ENCODE data around the gene DUSP1.

DNA sequence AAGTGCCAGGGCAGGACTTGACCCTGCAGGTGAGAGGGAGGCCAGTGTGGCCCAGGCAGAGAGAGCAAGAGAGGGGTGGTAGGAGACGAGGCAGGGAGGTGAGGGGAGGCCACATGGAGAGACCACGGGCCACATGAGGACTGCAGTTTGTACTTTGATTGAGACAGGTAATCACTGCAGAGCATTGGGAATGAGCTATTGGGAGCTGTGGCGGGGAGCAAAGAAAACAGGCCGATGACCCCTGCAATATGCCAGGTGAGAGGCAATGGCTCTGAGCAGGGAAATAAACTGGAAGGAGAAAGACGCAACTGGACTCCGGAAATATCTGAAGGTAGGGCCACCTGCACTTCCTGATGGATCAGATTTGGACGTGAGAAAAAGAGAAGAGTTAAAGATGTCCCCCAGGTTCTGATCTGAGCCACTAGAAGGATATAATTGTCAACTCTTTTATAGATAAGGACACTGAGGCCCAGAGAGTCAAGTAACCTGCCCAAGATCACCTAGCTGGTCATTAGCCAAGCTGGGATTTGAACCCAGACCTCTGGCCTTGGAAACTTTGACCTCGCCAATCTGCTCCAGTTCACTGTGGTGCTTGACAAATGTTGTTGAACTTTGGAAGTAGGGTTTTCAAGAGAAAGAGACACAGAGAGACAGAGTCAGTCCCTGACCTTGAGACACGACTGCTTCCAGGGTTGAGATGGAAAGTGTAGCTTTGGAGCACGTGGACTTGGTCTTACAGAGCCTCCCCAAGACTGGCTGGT is 42.3 kb downstream of the DUSP1 start:
- TF ChIP-seq ISL1 (CRISPR knock-in tag; IDR thresholded peaks at IDR 0.05) = no peak
- TF ChIP-seq ZC3H10 (CRISPR knock-in tag; IDR thresholded peaks at IDR 0.05) = no peak
- TF ChIP-seq PPARA (CRISPR knock-in tag; IDR thresholded peaks at IDR 0.05; ENCODE audit: borderline replicate concordance) = no peak
- TF ChIP-seq, protein P1, sequence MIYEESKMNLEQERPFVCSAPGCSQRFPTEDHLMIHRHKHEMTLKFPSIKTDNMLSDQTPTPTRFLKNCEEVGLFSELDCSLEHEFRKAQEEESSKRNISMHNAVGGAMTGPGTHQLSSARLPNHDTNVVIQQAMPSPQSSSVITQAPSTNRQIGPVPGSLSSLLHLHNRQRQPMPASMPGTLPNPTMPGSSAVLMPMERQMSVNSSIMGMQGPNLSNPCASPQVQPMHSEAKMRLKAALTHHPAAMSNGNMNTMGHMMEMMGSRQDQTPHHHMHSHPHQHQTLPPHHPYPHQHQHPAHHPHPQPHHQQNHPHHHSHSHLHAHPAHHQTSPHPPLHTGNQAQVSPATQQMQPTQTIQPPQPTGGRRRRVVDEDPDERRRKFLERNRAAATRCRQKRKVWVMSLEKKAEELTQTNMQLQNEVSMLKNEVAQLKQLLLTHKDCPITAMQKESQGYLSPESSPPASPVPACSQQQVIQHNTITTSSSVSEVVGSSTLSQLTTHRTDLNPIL (CRISPR knock-in tag; IDR thresholded peaks at IDR 0.05; ENCODE audit: low read depth) = no peak

Data from SK-N-SH treated with all-trans-retinoic acid at 6 μM for 48 hours (cell line).